GM10266 (cell line): Measurements from ENCODE around the gene BCAP31.
"Not testable (repeated sequence)": the region's sequence is repeated elsewhere in the genome, so short reads cannot be mapped to it uniquely, and the experiment has no call there.

Experiments
- DNase-seq: peaks from one replicate; pipeline ENCODE4 v3.0.0; 2012; ENCODE audit errors: extremely low spot score
- CTCF ChIP-seq: IDR thresholded peaks from 2 replicates; pipeline ENCODE4 v1.5.1; 2012; ENCODE audit warnings: mild to moderate bottlenecking, low read depth; ENCODE audit not compliant: control insufficient read depth, insufficient read depth; ENCODE audit errors: missing control alignments

The BCAP31 gene

GRCh38 chrX:153706799-153707198 is 17.4 kb downstream of the BCAP31 start:
- TF ChIP-seq CTCF, result no peak
- no peak for DNase-seq

- DNase-seq, result not testable (repeated sequence)
These were observed 18.7 kb downstream of the BCAP31 start for GRCh38 chrX:153705403-153706060.

GRCh38 chrX:153704631-153705402 is 19.4 kb downstream of the BCAP31 start:
- not testable (repeated sequence) for DNase-seq

GRCh38 chrX:153704021-153704526 is 20.1 kb downstream of the BCAP31 start:
- no peak for DNase-seq
- no peak for TF ChIP-seq CTCF

GRCh38 chrX:153703036-153703370 is 21.2 kb downstream of the BCAP31 start:
- no peak for TF ChIP-seq CTCF
- DNase-seq, result no peak

- DNase-seq, result no peak
- no peak for TF ChIP-seq CTCF
These were observed 21.7 kb downstream of the BCAP31 start for GRCh38 chrX:153702336-153703035.

- DNase-seq, result no peak
- no peak for TF ChIP-seq CTCF
These were observed 22.5 kb downstream of the BCAP31 start for GRCh38 chrX:153701706-153702105.

GRCh38 chrX:153700967-153701366 is 23.2 kb downstream of the BCAP31 start:
- DNase-seq, result no peak
- TF ChIP-seq CTCF, result no peak
